Stomach (tissue), 4 donors: ENCODE measurements around the gene ARHGAP28.

Source experiments
- EP300 ChIP-seq: sonication (generic); formaldehyde crosslinking; IDR thresholded peaks from one replicate; pipeline ENCODE4 v1.6.1; 2017; ENCODE audit warnings: antibody characterized with exemption
- POLR2AphosphoS5 ChIP-seq, 3 donors: sonication (generic); formaldehyde crosslinking; IDR thresholded peaks; one replicate each; pipeline ENCODE4 v1.6.1; 2016; ENCODE audit warnings: antibody characterized with exemption in 3 of 3
- TF ChIP-seq, protein P1 (sequence below), 7 experiments: fragments of 450-650 bp in 4 of 7; fragments of 200-600 bp in 3 of 7; sonication (generic) in 3 of 7; IDR thresholded peaks; one replicate each; pipeline ENCODE4 v1.5.1; 2016 to 2019; ENCODE audit warnings: antibody characterized with exemption in 7 of 7, control low read depth in 2 of 7, mild to moderate bottlenecking in 1 of 7

DNA sequence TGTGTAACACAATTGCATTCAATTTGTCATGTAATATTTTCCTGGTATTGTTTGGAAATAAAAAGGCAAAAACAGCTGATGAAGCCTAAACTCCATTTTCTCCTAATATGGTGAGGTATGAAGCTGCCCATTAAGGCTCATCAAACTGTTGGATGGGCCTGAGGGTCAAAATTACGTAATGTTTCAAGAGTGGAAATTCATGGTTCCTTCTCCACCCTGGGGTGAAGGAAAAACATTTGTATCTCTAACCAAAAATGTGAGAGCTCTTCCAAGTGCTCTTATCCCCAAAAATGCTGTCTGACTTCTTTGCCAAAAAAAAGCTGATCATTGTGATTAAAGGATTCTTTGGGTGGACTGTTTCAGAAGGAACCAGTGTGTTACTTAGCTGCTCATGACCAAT is 91.8 kb downstream of the ARHGAP28 start:
- TF ChIP-seq, protein P1, sequence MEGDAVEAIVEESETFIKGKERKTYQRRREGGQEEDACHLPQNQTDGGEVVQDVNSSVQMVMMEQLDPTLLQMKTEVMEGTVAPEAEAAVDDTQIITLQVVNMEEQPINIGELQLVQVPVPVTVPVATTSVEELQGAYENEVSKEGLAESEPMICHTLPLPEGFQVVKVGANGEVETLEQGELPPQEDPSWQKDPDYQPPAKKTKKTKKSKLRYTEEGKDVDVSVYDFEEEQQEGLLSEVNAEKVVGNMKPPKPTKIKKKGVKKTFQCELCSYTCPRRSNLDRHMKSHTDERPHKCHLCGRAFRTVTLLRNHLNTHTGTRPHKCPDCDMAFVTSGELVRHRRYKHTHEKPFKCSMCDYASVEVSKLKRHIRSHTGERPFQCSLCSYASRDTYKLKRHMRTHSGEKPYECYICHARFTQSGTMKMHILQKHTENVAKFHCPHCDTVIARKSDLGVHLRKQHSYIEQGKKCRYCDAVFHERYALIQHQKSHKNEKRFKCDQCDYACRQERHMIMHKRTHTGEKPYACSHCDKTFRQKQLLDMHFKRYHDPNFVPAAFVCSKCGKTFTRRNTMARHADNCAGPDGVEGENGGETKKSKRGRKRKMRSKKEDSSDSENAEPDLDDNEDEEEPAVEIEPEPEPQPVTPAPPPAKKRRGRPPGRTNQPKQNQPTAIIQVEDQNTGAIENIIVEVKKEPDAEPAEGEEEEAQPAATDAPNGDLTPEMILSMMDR (IDR thresholded peaks at IDR 0.05), result no peak
- TF ChIP-seq POLR2AphosphoS5 (IDR thresholded peaks at IDR 0.05), result no peak
- TF ChIP-seq EP300, result no peak
